ENCODE results near the gene OR56B4.

The OR56B4 gene

GRCh38 chr11:6152126-6152525 lies 44.6 kb downstream of the OR56B4 start:
- DNase-seq, result no peak

GRCh38 chr11:6156628-6157359 lies 49.3 kb downstream of the OR56B4 start:
- no peak for DNase-seq
